Measurements from ENCODE around the gene RFX8.

Gene RFX8

GRCh38 chr2:101368376-101368775 is 106.5 kb downstream of the RFX8 start:
- no peak overlapping the region for H3K4me3 ChIP-seq (ENCODE audit: low read length)

GRCh38 chr2:101367508-101367907 is 107.4 kb downstream of the RFX8 start:
- no peaks in the 10 kb centered on the region for H3K36me3 ChIP-seq (ENCODE audit: control insufficient read depth, low read depth, low read length)
- no peak overlapping the region for H3K4me3 ChIP-seq (ENCODE audit: low read length)
- no peak overlapping the region for H3K27ac ChIP-seq (ENCODE audit: low read length)
- H3K27me3 ChIP-seq (ENCODE audit: control insufficient read depth, insufficient read depth, low read length), result no peaks in the 10 kb centered on the region
- no peaks in the 10 kb centered on the region for H3K9me3 ChIP-seq (ENCODE audit: control insufficient read depth, low read depth, low read length)
- H3K9ac ChIP-seq (ENCODE audit: low read length), result no peak overlapping the region
- peaks cover 2% of the 10 kb centered on the region for H3K4me1 ChIP-seq (ENCODE audit: control insufficient read depth, low read depth, low read length)

More at GRCh38 chr2:101368376-101368775, 106.5 kb downstream of the RFX8 start:
- H3K27me3 ChIP-seq (ENCODE audit: control insufficient read depth, insufficient read depth, low read length), result no peaks in the 10 kb centered on the region
- H3K9me3 ChIP-seq (ENCODE audit: control insufficient read depth, low read depth, low read length), result no peaks in the 10 kb centered on the region
- no peak overlapping the region for H3K9ac ChIP-seq (ENCODE audit: low read length)
- no peaks in the 10 kb centered on the region for H3K36me3 ChIP-seq (ENCODE audit: control insufficient read depth, low read depth, low read length)
- no peak overlapping the region for H3K27ac ChIP-seq (ENCODE audit: low read length)
- no peaks in the 10 kb centered on the region for H3K4me1 ChIP-seq (ENCODE audit: control insufficient read depth, low read depth, low read length)

GRCh38 chr2:101364878-101365277 is 110.0 kb downstream of the RFX8 start:
- H3K4me1 ChIP-seq (ENCODE audit: control insufficient read depth, low read depth, low read length), result peaks cover 15% of the 10 kb centered on the region
- no peaks in the 10 kb centered on the region for H3K9me3 ChIP-seq (ENCODE audit: control insufficient read depth, low read depth, low read length)
- H3K27me3 ChIP-seq (ENCODE audit: control insufficient read depth, insufficient read depth, low read length), result no peaks in the 10 kb centered on the region
- no peak overlapping the region for H3K27ac ChIP-seq (ENCODE audit: low read length)
- H3K36me3 ChIP-seq (ENCODE audit: control insufficient read depth, low read depth, low read length), result no peaks in the 10 kb centered on the region
- no peak overlapping the region for H3K4me3 ChIP-seq (ENCODE audit: low read length)
- H3K9ac ChIP-seq (ENCODE audit: low read length), result no peak overlapping the region

GRCh38 chr2:101362777-101363176 is 112.1 kb downstream of the RFX8 start:
- no peak overlapping the region for H3K27ac ChIP-seq (ENCODE audit: low read length)
- peaks cover 19% of the 10 kb centered on the region for H3K4me1 ChIP-seq (ENCODE audit: control insufficient read depth, low read depth, low read length)
- H3K9ac ChIP-seq (ENCODE audit: low read length), result no peak overlapping the region
- no peaks in the 10 kb centered on the region for H3K36me3 ChIP-seq (ENCODE audit: control insufficient read depth, low read depth, low read length)
- H3K4me3 ChIP-seq (ENCODE audit: low read length), result no peak overlapping the region
- H3K27me3 ChIP-seq (ENCODE audit: control insufficient read depth, insufficient read depth, low read length), result no peaks in the 10 kb centered on the region
- H3K9me3 ChIP-seq (ENCODE audit: control insufficient read depth, low read depth, low read length), result no peaks in the 10 kb centered on the region

- Histone ChIP-seq H3K4me3 (ENCODE audit: low read length) (no peak overlapping the region), H3K27me3 (ENCODE audit: control insufficient read depth, insufficient read depth, low read length) (no peaks in the 10 kb centered on the region), H3K36me3 (ENCODE audit: control insufficient read depth, low read depth, low read length) (no peaks in the 10 kb centered on the region), H3K9ac (ENCODE audit: low read length) (no peak overlapping the region), H3K27ac (ENCODE audit: low read length) (no peak overlapping the region), H3K9me3 (ENCODE audit: control insufficient read depth, low read depth, low read length) (no peaks in the 10 kb centered on the region), H3K4me1 (ENCODE audit: control insufficient read depth, low read depth, low read length) (peaks cover 19% of the 10 kb centered on the region)
Measured at GRCh38 chr2:101362316-101362715, 112.6 kb downstream of the RFX8 start.

GRCh38 chr2:101361522-101361921 is 113.4 kb downstream of the RFX8 start:
- no peak overlapping the region for H3K27ac ChIP-seq (ENCODE audit: low read length)
- H3K9me3 ChIP-seq (ENCODE audit: control insufficient read depth, low read depth, low read length), result no peaks in the 10 kb centered on the region
- no peaks in the 10 kb centered on the region for H3K27me3 ChIP-seq (ENCODE audit: control insufficient read depth, insufficient read depth, low read length)
- H3K4me1 ChIP-seq (ENCODE audit: control insufficient read depth, low read depth, low read length), result peaks cover 19% of the 10 kb centered on the region
- no peaks in the 10 kb centered on the region for H3K36me3 ChIP-seq (ENCODE audit: control insufficient read depth, low read depth, low read length)
- no peak overlapping the region for H3K9ac ChIP-seq (ENCODE audit: low read length)
- no peak overlapping the region for H3K4me3 ChIP-seq (ENCODE audit: low read length)

- Histone ChIP-seq H3K4me1 (ENCODE audit: control insufficient read depth, low read depth, low read length) (peaks cover 19% of the 10 kb centered on the region), H3K9me3 (ENCODE audit: control insufficient read depth, low read depth, low read length) (no peaks in the 10 kb centered on the region), H3K9ac (ENCODE audit: low read length) (no peak overlapping the region), H3K27ac (ENCODE audit: low read length) (no peak overlapping the region), H3K36me3 (ENCODE audit: control insufficient read depth, low read depth, low read length) (no peaks in the 10 kb centered on the region), H3K4me3 (ENCODE audit: low read length) (no peak overlapping the region), H3K27me3 (ENCODE audit: control insufficient read depth, insufficient read depth, low read length) (no peaks in the 10 kb centered on the region)
Measured at GRCh38 chr2:101361121-101361520, 113.8 kb downstream of the RFX8 start.

- Histone ChIP-seq H3K9me3 (ENCODE audit: control insufficient read depth, low read depth, low read length) (no peaks in the 10 kb centered on the region), H3K4me1 (ENCODE audit: control insufficient read depth, low read depth, low read length) (peaks cover 19% of the 10 kb centered on the region), H3K4me3 (ENCODE audit: low read length) (no peak overlapping the region), H3K36me3 (ENCODE audit: control insufficient read depth, low read depth, low read length) (no peaks in the 10 kb centered on the region), H3K27me3 (ENCODE audit: control insufficient read depth, insufficient read depth, low read length) (no peaks in the 10 kb centered on the region), H3K27ac (ENCODE audit: low read length) (no peak overlapping the region), H3K9ac (ENCODE audit: low read length) (no peak overlapping the region)
Measured at GRCh38 chr2:101360232-101360631, 114.7 kb downstream of the RFX8 start.

GRCh38 chr2:101359410-101359954 is 115.4 kb downstream of the RFX8 start:
- Histone ChIP-seq H3K27me3 (ENCODE audit: control insufficient read depth, insufficient read depth, low read length) (no peaks in the 10 kb centered on the region), H3K4me3 (ENCODE audit: low read length) (no peak overlapping the region), H3K4me1 (ENCODE audit: control insufficient read depth, low read depth, low read length) (peaks cover 19% of the 10 kb centered on the region), H3K9ac (ENCODE audit: low read length) (no peak overlapping the region), H3K36me3 (ENCODE audit: control insufficient read depth, low read depth, low read length) (no peaks in the 10 kb centered on the region), H3K9me3 (ENCODE audit: control insufficient read depth, low read depth, low read length) (no peaks in the 10 kb centered on the region), H3K27ac (ENCODE audit: low read length) (no peak overlapping the region)

- Histone ChIP-seq H3K27ac (ENCODE audit: low read length) (no peak overlapping the region), H3K4me3 (ENCODE audit: low read length) (no peak overlapping the region), H3K9me3 (ENCODE audit: control insufficient read depth, low read depth, low read length) (no peaks in the 10 kb centered on the region), H3K27me3 (ENCODE audit: control insufficient read depth, insufficient read depth, low read length) (no peaks in the 10 kb centered on the region), H3K4me1 (ENCODE audit: control insufficient read depth, low read depth, low read length) (peaks cover 16% of the 10 kb centered on the region), H3K36me3 (ENCODE audit: control insufficient read depth, low read depth, low read length) (no peaks in the 10 kb centered on the region), H3K9ac (ENCODE audit: low read length) (no peak overlapping the region)
Measured at GRCh38 chr2:101357376-101357775, 117.5 kb downstream of the RFX8 start.

- peaks cover 9% of the 10 kb centered on the region for H3K4me1 ChIP-seq (ENCODE audit: control insufficient read depth, low read depth, low read length)
- H3K9ac ChIP-seq (ENCODE audit: low read length), result no peak overlapping the region
- H3K27me3 ChIP-seq (ENCODE audit: control insufficient read depth, insufficient read depth, low read length), result no peaks in the 10 kb centered on the region
- no peak overlapping the region for H3K27ac ChIP-seq (ENCODE audit: low read length)
- no peaks in the 10 kb centered on the region for H3K9me3 ChIP-seq (ENCODE audit: control insufficient read depth, low read depth, low read length)
- no peaks in the 10 kb centered on the region for H3K36me3 ChIP-seq (ENCODE audit: control insufficient read depth, low read depth, low read length)
- no peak overlapping the region for H3K4me3 ChIP-seq (ENCODE audit: low read length)
Measured at GRCh38 chr2:101356521-101356920, 118.4 kb downstream of the RFX8 start.

GRCh38 chr2:101356055-101356454 is 118.9 kb downstream of the RFX8 start:
- H3K9me3 ChIP-seq (ENCODE audit: control insufficient read depth, low read depth, low read length), result no peaks in the 10 kb centered on the region
- peaks cover 9% of the 10 kb centered on the region for H3K4me1 ChIP-seq (ENCODE audit: control insufficient read depth, low read depth, low read length)
- no peak overlapping the region for H3K4me3 ChIP-seq (ENCODE audit: low read length)
- no peaks in the 10 kb centered on the region for H3K36me3 ChIP-seq (ENCODE audit: control insufficient read depth, low read depth, low read length)
- H3K27ac ChIP-seq (ENCODE audit: low read length), result no peak overlapping the region
- no peak overlapping the region for H3K9ac ChIP-seq (ENCODE audit: low read length)
- no peaks in the 10 kb centered on the region for H3K27me3 ChIP-seq (ENCODE audit: control insufficient read depth, insufficient read depth, low read length)

Data from iPS-18a (cell line).